Body of pancreas (tissue), 4 donors: Measurements from ENCODE around the gene UNC119B. TPM values are rescaled to one million over a fixed set of nuclear protein-coding genes. Genes with fewer than 3 reads are reported as not detected.

Experiments used
- ATAC-seq: fragments of 150-250 bp; one replicate; pipeline ENCODE4 v1.9.1; 2016
- DNase-seq, 4 donors: peaks; one replicate each; pipeline ENCODE4 v3.0.0-alpha.2; 2019
- H3K27ac ChIP-seq, 4 donors: fragments of 200-600 bp; sonication (generic); 1 replicate in 3 of 4; 2 replicates in 1 of 4; pipeline versions ENCODE4 v1.5.1 to v1.6.1; 2016 to 2019; ENCODE audit warnings: mild to moderate bottlenecking in 1 of 4, mixed read lengths in 1 of 4, moderate library complexity in 1 of 4
- H3K27me3 ChIP-seq, 2 donors: fragments of 200-600 bp; sonication (generic); one replicate each; pipeline ENCODE4 v1.6.0; 2016; ENCODE audit warnings: mild to moderate bottlenecking in 1 of 2
- H3K36me3 ChIP-seq, 2 donors: fragments of 200-600 bp; sonication (generic); replicated peaks in 1 of 2; 2 replicates each; pipeline ENCODE4 v1.5.1; 2016; ENCODE audit warnings: low read depth in 2 of 2; ENCODE audit not compliant: insufficient read depth in 1 of 2
- H3K4me1 ChIP-seq: fragments of 200-600 bp; sonication (generic); one replicate; pipeline ENCODE4 v1.6.0; 2016
- H3K4me3 ChIP-seq, 2 donors: fragments of 200-600 bp; sonication (generic); 1 replicate in 1 of 2; 2 replicates in 1 of 2; pipeline ENCODE4 v1.5.1; 2016 to 2019
- H3K9me3 ChIP-seq, 3 donors: fragments of 200-600 bp; sonication (generic); 1 replicate in 2 of 3; 2 replicates in 1 of 3; pipeline ENCODE4 v1.5.1; 2016
- CTCF ChIP-seq, 7 experiments: fragments of 450-650 bp in 4 of 7; fragments of 200-600 bp in 3 of 7; sonication (generic) in 3 of 7; IDR thresholded peaks; one replicate each; pipeline ENCODE4 v1.5.1; 2016 to 2019; ENCODE audit warnings: antibody characterized with exemption in 7 of 7
- POLR2A ChIP-seq, 3 donors: fragments of 450-650 bp; IDR thresholded peaks; one replicate each; pipeline ENCODE4 v1.6.1; 2016; ENCODE audit warnings: antibody characterized with exemption in 3 of 3, mild to moderate bottlenecking in 2 of 3
- WGBS, 2 donors: methylation state at CpG; one replicate each; pipeline ENCODE4 v1.1.5; 2017; 5-methylcytosine and 5-hydroxymethylcytosine counted together
- intact Hi-C: fragments of 100-400 bp; cut with DNase I; formaldehyde crosslinking; loops from one replicate; pipeline ENCODE4 v1.15.1; 2023
- total RNA-seq, 2 donors: library from RNA; depleted of rRNA; stranded (reverse); fragments of >200 nt; gene quantifications; one replicate each; pipeline ENCODE4 v1.1.0, GENCODE V29; 2016

UNC119B gene
- total RNA-seq, 2 donors from 2014 or later = 8.6 to 23.6 TPM

- intact Hi-C loops = no loop called here
- Histone ChIP-seq H3K36me3 (peaks cover 0 to 7% of the 10 kb centered on the region in 2 donors), H3K9me3 (peaks cover 0 to under 1% (median 0%) of the 10 kb centered on the region in 3 donors), H3K27me3 (no peaks in the 10 kb centered on the region), H3K27ac (no peak overlapping the region), H3K4me1 (no peaks in the 10 kb centered on the region), H3K4me3 (no peak overlapping the region)
- ATAC-seq (no peak), DNase-seq (no peak)
- TF ChIP-seq CTCF (IDR thresholded peaks at IDR 0.05) (no peak), POLR2A (IDR thresholded peaks at IDR 0.05) (no peak)
- WGBS, 2 donors = 76 to 85% methylated on average over 27 of the region's 27 CpGs
Measured at GRCh38 chr12:120759591-120760348, 49.5 kb downstream of the UNC119B start.

GRCh38 chr12:120760349-120761254, 50.3 kb downstream of the UNC119B start:
- no peak for ATAC-seq
- no peaks in the 10 kb centered on the region for H3K27me3 ChIP-seq
- TF ChIP-seq CTCF (IDR thresholded peaks at IDR 0.05) (no peak), POLR2A (IDR thresholded peaks at IDR 0.05) (no peak)
- no peaks in the 10 kb centered on the region for H3K9me3 ChIP-seq
- H3K27ac ChIP-seq = no peak overlapping the region
- no peaks in the 10 kb centered on the region for H3K4me1 ChIP-seq
- 85 to 88% methylated on average over 21 of the region's 21 CpGs for WGBS, 2 donors
- no peak overlapping the region for H3K4me3 ChIP-seq
- H3K36me3 ChIP-seq = peaks cover 0 to 9% of the 10 kb centered on the region in 2 donors
- intact Hi-C loops = no loop called here
- no peak for DNase-seq

- DNase-seq (no peak), ATAC-seq (no peak)
- TF ChIP-seq CTCF (IDR thresholded peaks at IDR 0.05) (no peak), POLR2A (IDR thresholded peaks at IDR 0.05) (no peak)
- intact Hi-C loops = no loop called here
- Histone ChIP-seq H3K4me3 (no peak overlapping the region), H3K27ac (no peak overlapping the region), H3K4me1 (no peaks in the 10 kb centered on the region), H3K9me3 (no peaks in the 10 kb centered on the region), H3K27me3 (no peaks in the 10 kb centered on the region), H3K36me3 (peaks cover 8 to 15% of the 10 kb centered on the region in 2 donors)
- WGBS, 2 donors = 75 to 82% methylated on average over 9 of the region's 9 CpGs
Measured at GRCh38 chr12:120761519-120761934, 51.3 kb downstream of the UNC119B start.

- no peak for ATAC-seq
- Histone ChIP-seq H3K27me3 (no peaks in the 10 kb centered on the region), H3K9me3 (no peaks in the 10 kb centered on the region), H3K36me3 (peaks cover 9 to 20% of the 10 kb centered on the region in 2 donors), H3K27ac (no peak overlapping the region), H3K4me1 (no peaks in the 10 kb centered on the region), H3K4me3 (no peak overlapping the region)
- TF ChIP-seq CTCF (IDR thresholded peaks at IDR 0.05) (no peak), POLR2A (IDR thresholded peaks at IDR 0.05) (no peak)
- DNase-seq = no peak
- intact Hi-C loops = no loop called here
- 83 to 87% methylated on average over 6 of the region's 6 CpGs for WGBS, 2 donors
Measured at GRCh38 chr12:120762086-120762485, 51.8 kb downstream of the UNC119B start.
